NOMO-1 (cell line): Measurements from ENCODE around the gene ULK4.
"Not testable (repeated sequence)": the region's sequence is repeated elsewhere in the genome, so short reads cannot be mapped to it uniquely, and the experiment has no call there.

Experiments
- DNase-seq, 2 experiments: peaks; one replicate each; lab custom pipeline; 2025; ENCODE audit not compliant: unreplicated experiment in 2 of 2; lab: John Stamatoyannopoulos, UW

Gene ULK4

GRCh38 chr3:41651718-41652117 is 310.2 kb downstream of the ULK4 start:
- DNase-seq = no peak

- DNase-seq = no peak
These were observed 311.5 kb downstream of the ULK4 start for GRCh38 chr3:41650406-41650805.

DNA sequence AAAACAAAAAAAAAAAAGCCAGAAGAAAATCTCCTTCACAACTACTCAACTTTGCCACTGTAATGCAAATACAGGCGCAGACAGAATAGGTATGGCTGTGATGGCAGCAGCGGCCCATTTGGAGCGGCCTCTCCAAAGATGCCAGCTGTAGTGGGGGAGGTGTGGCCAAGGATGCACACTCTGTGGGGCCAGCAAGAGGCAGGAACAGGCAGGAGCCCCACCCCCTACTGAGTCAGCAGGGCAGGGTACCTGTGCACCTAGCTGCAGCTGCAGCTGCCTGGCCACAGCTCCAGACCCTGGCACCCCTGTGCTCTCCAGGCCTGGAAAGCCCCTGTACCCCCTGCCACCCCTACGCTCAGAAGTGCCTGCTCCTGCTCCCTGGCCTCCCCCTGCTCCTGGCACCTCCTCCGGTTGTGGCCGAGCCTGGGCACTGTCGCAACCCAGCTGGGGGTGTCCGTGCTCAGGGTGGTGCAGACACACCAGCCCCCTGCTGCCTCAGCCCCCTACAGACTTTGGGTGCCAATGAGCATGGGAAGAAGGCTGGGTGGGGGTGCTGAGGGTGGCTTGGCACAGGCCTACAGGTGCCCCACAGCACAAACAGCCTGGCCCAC is 312.7 kb downstream of the ULK4 start:
- no peak for DNase-seq

DNA sequence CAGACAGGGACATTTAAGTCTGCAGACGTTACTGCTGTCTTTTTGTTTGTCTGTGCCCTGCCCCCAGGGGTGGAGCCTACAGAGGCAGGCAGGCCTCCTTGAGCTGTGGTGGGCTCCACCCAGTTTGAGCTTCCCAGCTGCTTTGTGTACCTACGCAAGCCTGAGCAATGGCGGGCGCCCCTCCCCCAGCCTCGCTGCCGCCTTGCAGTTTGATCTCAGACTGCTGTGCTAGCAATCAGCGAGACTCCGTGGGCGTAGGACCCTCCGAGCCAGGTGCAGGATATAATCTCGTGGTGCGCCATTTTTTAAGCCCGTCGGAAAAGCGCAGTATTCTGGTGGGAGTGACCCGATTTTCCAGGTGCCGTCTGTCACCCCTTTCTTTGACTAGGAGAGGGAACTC is 314.2 kb downstream of the ULK4 start:
- not testable (repeated sequence) for DNase-seq

DNA sequence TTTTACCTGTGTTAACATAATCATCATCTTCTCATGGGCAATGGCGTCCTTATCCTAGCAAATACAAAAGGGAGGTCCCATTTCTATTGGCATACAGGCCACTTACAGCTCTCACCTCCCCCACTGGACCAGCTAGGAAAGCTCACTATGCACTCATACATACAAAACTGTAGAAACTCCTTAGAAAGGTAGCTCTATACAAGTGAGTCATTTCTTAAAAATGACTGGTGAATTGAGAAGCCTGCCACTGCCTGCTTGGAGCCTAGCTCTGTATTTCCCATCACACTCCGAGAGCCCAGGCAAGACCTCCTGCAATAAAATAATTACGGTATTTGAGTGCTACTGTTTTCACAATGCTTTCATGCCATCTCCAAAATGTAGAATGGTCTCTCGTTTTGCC is 321.8 kb downstream of the ULK4 start:
- no peak for DNase-seq

- no peak for DNase-seq
These were observed 323.5 kb downstream of the ULK4 start for GRCh38 chr3:41638381-41638780.

GRCh38 chr3:41632700-41633099 is 329.2 kb downstream of the ULK4 start:
- no peak for DNase-seq

- DNase-seq = no peak
These were observed 331.2 kb downstream of the ULK4 start for GRCh38 chr3:41630708-41631107.

GRCh38 chr3:41629986-41630385 is 331.9 kb downstream of the ULK4 start:
- no peak for DNase-seq

DNA sequence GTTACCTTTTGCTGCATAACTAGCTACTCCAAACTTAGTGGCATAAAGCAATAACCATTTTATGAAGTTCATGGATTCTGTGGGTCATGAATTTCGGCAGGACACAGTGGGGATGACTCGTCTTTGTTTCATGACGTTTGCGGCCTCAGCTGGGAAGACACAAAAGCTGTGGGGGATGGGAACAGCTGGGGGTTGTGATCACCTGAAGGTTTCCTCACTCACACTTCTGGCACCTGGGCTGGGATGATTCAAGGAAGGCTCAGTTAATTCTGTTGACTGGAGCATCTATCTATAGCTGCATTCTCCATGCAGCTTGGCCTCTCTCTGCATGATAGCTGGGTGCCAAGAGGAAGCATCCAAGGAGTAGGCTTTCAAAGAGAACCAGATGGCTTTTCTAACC is 332.8 kb downstream of the ULK4 start:
- no peak for DNase-seq

DNA sequence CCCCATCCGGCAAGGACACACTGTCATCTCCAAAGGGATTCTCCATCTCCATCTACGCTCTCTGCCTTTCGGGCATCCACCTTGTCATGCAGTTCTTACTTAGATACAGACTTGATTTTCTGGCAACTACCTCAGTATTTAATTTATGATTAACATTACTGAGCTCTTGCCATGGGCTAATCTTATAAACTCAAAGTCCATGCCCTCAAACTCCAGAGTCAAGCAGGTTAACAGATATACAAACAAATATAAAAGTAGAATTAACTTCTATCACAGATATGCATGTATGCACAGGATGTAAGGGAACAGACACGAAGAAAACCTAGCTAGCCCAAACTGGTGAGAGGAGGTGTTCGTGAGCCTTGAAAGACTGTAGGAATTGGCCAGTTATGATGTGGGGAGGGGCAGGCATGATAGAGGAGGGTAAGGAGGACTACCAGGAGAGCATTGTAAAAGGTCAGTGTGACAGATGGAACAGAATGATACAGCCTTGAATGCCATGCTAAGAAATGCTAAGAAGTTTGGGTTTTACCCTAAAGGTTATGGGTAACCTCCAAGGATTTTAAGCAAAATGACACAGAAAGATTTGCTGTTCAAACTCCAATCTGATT is 334.3 kb downstream of the ULK4 start:
- DNase-seq = no peak

GRCh38 chr3:41612853-41613252 is 349.1 kb downstream of the ULK4 start:
- DNase-seq = no peak

DNA sequence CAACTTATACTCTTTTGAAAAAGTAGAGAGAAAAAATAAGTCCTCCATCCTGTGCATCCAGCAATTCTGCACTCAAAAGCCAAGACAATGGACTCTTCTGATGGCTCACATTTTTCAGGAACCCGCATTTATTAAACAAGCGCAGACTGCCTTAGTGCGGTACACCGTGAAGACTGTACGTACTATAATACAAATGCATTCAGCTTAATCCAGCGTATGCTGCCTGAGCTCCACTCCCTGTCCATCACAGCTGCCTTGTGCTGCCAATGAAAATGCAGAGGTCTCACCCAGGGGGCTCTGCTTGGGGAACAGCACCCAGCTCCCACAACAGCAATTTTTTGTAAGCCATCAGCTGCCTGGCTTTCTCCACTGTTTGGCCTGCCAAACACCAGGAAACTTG is 350.9 kb downstream of the ULK4 start:
- DNase-seq = no peak

DNA sequence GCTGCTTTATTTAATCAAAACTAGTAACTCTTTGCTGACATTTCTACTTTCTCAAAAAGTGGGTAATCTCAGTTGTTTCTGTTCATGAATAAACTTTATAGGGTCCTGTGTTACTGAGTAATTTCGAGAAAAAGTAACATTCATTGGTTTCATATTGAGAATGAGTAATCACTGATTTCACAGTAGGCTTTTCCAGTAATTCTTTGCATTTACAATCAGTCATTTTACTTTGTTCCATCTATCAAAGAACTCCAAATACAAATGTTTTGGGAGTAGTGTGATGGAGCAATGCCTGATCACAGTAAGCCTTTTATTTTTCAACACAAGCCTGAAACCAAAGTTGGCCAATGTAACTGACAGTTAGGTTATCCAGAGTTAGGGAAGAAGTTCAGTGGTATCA is 353.6 kb downstream of the ULK4 start:
- no peak for DNase-seq

- DNase-seq = no peak
These were observed 358.1 kb downstream of the ULK4 start for GRCh38 chr3:41603807-41604206.

GRCh38 chr3:41602121-41602520 is 359.8 kb downstream of the ULK4 start:
- DNase-seq = no peak

GRCh38 chr3:41601404-41601987 is 360.4 kb downstream of the ULK4 start:
- no peak for DNase-seq

DNA sequence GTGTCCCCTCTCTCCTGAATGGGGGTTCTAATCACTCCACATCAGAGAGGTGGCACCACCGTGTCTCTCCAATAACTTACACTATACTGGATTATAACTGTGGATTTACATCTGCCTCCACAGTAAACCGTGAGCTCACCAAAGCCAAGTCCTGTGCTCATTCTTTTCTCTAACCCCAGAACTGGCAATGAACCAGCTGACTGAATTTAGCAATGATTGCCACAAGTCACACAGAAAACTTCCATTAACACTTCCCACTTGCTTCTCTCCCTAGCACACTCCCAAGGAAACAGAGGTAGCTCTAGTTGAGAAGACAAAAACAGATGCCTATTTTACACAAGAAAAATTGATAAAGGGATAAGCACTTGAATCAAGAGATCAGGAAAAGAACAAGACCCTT is 361.3 kb downstream of the ULK4 start:
- no peak for DNase-seq

DNA sequence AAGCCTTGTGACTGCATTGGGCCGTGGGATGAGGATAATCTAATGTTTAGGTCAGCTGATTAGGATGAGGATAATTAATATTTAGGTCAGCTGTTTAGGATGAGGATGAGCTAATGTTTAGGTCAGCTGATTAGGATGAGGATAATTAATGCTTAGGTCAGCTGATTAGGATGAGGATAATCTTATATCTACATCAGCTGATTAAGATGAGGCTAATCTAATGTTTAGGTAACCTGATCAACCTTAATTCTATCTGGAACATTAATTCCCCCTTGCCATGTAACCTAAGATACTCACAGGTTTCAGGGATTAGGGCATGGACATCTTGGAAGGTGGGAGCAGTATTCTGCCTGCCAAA is 362.8 kb downstream of the ULK4 start:
- DNase-seq = no peak

DNA sequence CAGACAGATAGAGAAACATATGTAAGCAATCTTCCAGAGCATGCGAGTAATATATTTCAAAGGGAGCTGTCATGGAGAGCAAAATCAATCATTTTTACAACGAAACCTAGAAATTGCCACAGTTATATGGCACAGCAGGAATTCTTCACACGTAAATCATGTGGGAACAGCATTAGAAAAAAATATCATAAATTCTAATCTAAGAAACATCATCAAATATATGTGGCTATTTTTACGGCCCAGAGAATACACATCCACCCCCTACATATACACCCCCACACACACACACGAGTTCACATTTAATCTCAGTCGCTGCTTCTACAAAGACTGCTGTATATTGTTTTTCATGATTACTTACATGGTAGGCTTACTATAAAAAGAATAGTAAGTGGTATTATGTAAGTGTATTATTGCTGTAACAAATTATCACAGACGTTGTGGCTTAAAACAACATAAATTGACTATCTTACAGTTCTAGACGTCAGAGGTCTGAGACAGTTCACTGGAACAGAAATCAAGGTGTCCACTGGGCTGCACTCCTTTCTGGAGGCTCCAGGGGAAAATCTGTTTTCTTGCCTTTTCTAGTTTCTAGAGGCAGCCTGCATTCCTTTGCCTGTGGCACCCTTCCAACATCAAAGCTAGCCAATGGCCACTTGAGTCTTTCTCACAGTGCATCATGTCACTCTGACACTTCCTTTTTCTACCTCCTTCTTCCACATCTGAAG is 363.3 kb downstream of the ULK4 start:
- no peak for DNase-seq

- DNase-seq = no peak
These were observed 368.1 kb downstream of the ULK4 start for GRCh38 chr3:41593774-41594173.
